ENCODE results near the gene TCF7L1.
"Not testable (repeated sequence)": the region's sequence is repeated elsewhere in the genome, so short reads cannot be mapped to it uniquely, and the experiment has no call there.

TCF7L1 gene

DNA sequence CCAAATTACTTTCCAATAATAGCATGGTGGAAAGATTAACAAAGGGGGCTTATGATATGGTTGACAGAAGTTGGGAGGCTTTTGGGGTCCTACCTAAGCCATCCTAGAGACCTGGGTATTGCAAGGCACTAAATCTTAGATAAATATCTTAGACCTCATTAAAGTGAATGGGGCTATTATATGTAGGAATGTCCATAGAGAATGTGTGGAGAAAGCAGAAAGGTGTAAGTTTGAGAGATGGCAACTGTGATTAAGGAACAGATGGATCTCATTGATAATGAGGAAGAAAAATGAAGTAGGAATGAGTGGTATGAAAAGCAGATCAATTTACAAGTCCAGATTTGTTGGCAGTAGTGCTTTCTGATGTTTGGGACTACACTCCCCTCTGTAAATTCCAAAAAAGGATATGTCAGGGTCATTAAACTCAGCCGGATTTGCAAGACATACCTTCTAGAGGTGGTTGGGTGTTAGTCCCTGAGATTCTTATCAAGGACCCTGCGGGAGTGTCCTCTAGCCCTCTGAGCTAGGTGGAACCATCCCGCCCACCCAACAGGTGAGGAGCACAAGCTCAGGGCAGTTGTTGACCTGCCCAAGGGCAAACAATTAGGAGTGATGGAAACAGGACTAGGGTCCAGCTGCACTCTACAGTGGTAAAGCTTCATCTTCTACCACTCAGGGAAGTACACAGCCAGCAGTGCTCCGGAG, 12.1 kb downstream of the TCF7L1 start:
- TF ChIP-seq, protein P1, sequence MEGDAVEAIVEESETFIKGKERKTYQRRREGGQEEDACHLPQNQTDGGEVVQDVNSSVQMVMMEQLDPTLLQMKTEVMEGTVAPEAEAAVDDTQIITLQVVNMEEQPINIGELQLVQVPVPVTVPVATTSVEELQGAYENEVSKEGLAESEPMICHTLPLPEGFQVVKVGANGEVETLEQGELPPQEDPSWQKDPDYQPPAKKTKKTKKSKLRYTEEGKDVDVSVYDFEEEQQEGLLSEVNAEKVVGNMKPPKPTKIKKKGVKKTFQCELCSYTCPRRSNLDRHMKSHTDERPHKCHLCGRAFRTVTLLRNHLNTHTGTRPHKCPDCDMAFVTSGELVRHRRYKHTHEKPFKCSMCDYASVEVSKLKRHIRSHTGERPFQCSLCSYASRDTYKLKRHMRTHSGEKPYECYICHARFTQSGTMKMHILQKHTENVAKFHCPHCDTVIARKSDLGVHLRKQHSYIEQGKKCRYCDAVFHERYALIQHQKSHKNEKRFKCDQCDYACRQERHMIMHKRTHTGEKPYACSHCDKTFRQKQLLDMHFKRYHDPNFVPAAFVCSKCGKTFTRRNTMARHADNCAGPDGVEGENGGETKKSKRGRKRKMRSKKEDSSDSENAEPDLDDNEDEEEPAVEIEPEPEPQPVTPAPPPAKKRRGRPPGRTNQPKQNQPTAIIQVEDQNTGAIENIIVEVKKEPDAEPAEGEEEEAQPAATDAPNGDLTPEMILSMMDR (IDR thresholded peaks at IDR 0.05; ENCODE audit: low read depth, low read length), result no peak

DNA sequence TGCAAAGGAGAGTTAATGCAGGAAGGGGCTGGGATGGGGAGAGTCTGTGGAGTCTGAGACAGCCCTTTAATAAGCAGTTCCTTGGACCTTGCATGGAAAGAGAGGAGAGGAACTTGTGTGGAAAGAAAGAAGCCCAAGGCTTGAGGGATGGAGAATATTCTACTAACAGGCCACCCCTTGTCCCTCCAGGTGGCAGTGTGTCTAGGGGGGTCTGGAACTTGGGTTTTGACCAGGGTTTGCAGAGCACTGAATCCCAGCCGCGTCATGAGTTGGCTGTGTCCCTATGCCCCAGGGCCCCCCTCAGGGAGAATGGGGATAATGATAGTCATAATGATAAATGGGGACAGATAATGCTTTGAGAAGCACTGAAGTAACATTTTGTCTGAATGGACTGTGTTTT, 15.0 kb downstream of the TCF7L1 start:
- H3K4me3 ChIP-seq (ENCODE audit: low read depth, low read length), result no peak overlapping the region
- TF ChIP-seq, protein P1 (IDR thresholded peaks at IDR 0.05; ENCODE audit: low read depth, low read length), result no peak

More for the DNA sequence above, 12.1 kb downstream of the TCF7L1 start:
- no peak overlapping the region for H3K4me3 ChIP-seq (ENCODE audit: low read depth, low read length)

DNA sequence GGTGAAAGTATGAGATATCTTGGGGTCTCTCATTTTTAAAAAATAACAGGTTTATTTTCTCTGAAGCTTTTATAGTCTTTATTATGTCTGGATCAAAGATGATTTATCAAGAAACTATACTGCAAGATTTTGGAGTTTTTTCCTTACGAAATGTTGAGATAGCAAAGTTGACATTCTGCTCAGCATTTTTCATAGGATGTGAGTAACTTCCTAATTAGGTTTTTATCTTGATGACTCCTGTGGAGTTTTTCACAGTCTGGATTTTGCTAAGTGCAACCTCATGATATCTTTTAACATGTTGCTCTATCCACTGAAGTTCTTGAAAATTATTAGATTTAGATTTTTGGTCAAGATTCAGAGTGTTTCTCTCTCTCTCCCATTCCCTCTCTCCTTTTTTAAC, 17.8 kb downstream of the TCF7L1 start:
- no peak overlapping the region for H3K4me3 ChIP-seq (ENCODE audit: low read depth, low read length)

DNA sequence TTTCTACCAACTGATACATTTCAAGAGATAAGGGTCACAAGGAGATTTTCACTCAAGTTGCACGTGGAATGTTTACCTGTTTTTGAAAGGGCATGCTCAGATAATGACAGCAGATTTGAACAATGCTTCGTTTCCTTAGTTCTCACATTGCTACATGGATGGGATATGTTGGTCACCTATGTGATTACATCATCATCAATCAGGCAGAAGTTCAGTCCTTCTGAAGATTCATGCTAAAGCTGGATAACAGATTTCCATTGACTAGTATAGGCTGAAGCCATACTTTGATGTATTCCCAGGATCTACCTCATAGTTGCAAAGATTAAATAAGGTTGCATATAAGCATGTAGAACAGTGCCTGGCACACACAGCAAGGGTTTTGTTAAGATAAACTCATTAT, 19.7 kb downstream of the TCF7L1 start:
- H3K4me3 ChIP-seq (ENCODE audit: low read depth, low read length), result no peak overlapping the region
- TF ChIP-seq, protein P1 (IDR thresholded peaks at IDR 0.05; ENCODE audit: low read depth, low read length), result no peak

More for the DNA sequence above, 17.8 kb downstream of the TCF7L1 start:
- TF ChIP-seq, protein P1 (IDR thresholded peaks at IDR 0.05; ENCODE audit: low read depth, low read length), result no peak

DNA sequence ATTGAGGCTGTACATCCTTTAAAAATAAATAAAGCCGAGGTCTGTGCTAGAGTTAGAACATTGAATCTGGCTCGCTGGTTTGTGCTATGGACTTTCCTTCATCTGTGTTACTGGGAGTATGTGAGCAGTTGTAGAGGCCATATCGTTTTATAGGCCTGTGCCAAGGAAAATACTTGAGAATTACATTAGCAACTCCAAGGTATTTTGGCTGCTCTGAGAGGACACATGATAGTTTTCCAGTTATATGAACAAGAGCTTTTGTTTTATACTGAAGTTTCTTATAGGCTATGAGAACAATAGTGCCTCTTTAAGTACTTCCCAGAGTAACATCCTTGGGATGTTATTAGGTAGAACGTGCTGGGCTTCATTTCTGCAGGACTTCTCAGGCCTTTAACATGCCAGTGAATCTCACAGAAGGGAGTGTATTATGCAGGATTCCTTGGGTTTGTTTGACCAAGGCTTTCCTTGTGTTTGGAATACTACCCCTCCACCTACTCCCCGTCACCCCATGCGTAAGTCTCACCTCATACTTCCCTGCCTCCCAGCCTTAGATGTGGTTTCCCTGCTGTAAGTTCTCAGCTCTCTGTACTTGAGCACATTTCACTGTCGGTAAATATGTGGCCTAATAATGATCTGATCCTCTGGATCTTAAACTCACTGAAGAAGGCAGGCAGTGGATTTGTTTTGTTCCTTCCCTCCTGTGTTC, 21.0 kb downstream of the TCF7L1 start:
- no peak overlapping the region for H3K4me3 ChIP-seq (ENCODE audit: low read depth, low read length)
- TF ChIP-seq, protein P1 (IDR thresholded peaks at IDR 0.05; ENCODE audit: low read depth, low read length), result no peak

DNA sequence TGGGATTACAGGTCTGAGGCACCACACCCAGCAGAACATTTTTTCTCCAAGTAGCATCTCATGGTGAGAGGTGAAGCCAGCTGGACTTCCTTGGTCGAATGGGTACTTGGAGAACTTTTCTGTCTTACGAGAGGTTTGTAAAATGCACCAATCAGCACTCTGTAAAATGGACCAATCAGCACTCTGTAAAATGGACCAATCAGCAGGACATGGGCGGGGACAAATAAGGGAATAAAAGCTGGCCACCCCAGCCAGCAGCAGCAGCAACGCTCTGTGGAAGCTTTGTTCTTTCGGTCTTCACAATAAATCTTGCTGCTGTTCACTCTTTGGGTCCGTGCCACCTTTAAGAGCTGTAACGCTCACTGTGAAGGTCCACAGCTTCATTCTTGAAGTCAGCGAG, 21.9 kb downstream of the TCF7L1 start:
- not testable (repeated sequence) for H3K4me3 ChIP-seq (ENCODE audit: low read depth, low read length)

DNA sequence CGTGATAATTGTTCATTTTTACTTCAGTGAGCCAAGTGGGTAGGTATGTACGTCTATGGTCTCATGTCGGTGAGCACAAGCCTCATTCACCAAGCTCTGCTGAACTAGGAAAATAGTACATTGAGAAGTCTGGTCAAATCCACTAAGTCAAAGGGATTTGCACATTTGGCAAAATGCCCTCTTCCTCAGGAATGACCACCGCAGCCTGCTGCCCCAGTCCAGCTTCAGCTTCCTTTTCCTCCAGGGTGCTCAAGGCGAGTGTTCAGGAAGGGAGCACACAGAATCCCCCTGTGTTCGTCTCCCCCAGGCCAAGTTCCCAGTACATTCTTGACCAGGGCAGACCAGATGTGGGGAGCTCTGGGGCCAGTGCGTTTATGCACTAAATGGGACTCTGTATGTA, 23.0 kb downstream of the TCF7L1 start:
- TF ChIP-seq, protein P1 (IDR thresholded peaks at IDR 0.05; ENCODE audit: low read depth, low read length), result no peak
- no peak overlapping the region for H3K4me3 ChIP-seq (ENCODE audit: low read depth, low read length)
